Liver (tissue), 3 donors: ENCODE data around the gene ST3GAL2.

ENCODE experiments used
- ATF3 ChIP-seq: IDR thresholded peaks from 2 replicates; pipeline ENCODE4 v1.6.1; 2016; ENCODE audit warnings: antibody characterized with exemption
- CTCF ChIP-seq: fragments of 150-350 bp; IDR thresholded peaks from 2 replicates; pipeline ENCODE4 v1.5.1; 2017; ENCODE audit warnings: improper control_type of control experiment, low read depth, low read length; ENCODE audit not compliant: missing input control
- EGR1 ChIP-seq, 2 donors: IDR thresholded peaks; 2 replicates each; pipeline ENCODE4 v1.6.1; 2016 to 2018; ENCODE audit warnings: antibody characterized with exemption in 2 of 2, low read depth in 2 of 2
- GABPA ChIP-seq, 2 donors: IDR thresholded peaks in 1 of 2; conservative IDR thresholded peaks in 1 of 2; 2 replicates each; pipeline ENCODE4 v1.6.1; 2016; ENCODE audit warnings: antibody characterized with exemption in 2 of 2, mild to moderate bottlenecking in 1 of 2, moderate library complexity in 1 of 2
- HNF4A ChIP-seq, 2 donors: conservative IDR thresholded peaks; 2 replicates each; pipeline ENCODE4 v1.6.1; 2016; ENCODE audit warnings: antibody characterized with exemption in 2 of 2, mild to moderate bottlenecking in 2 of 2
- JUND ChIP-seq, 2 donors: IDR thresholded peaks; 2 replicates each; pipeline ENCODE4 v1.6.1; 2016; ENCODE audit warnings: antibody characterized with exemption in 2 of 2
- MAX ChIP-seq: IDR thresholded peaks from 2 replicates; pipeline ENCODE4 v1.6.1; 2016; ENCODE audit warnings: antibody characterized with exemption
- RAD21 ChIP-seq, 2 donors: IDR thresholded peaks; 2 replicates each; pipeline ENCODE4 v1.6.1; 2016; ENCODE audit warnings: antibody characterized with exemption in 2 of 2, mild to moderate bottlenecking in 2 of 2
- REST ChIP-seq: IDR thresholded peaks from 2 replicates; pipeline ENCODE4 v1.6.1; 2016; ENCODE audit warnings: antibody characterized with exemption, mild to moderate bottlenecking
- YY1 ChIP-seq: IDR thresholded peaks from 2 replicates; pipeline ENCODE4 v1.6.1; 2016; ENCODE audit warnings: antibody characterized with exemption, mild to moderate bottlenecking
- donor health status: healthy.
- donor health status: healthy.

- TF ChIP-seq CTCF (no peak), REST (no peak), HNF4A (conservative IDR thresholded peaks at IDR 0.05) (no peak), ATF3 (no peak), YY1 (no peak), MAX (no peak), RAD21 (IDR thresholded peaks at IDR 0.05) (no peak), JUND (IDR thresholded peaks at IDR 0.05) (no peak), EGR1 (IDR thresholded peaks at IDR 0.05; ENCODE audit: low read depth in 2 of 2) (no peak), GABPA (IDR thresholded peaks at IDR 0.05 in 1 of 2, conservative IDR thresholded peaks at IDR 0.05 in 1 of 2) (no peak)
These were observed 1.0 kb downstream of the ST3GAL2 start for GRCh38 chr16:70437582-70438557.
